H1 (cell line): Measurements from ENCODE around the gene CEP76.
A peak's percentile ranks its signal among the peaks of the same experiment; 100 is the strongest.

ENCODE experiments used
- CREB1 ChIP-seq: IDR thresholded peaks from 2 replicates; pipeline ENCODE4 v1.6.1; 2012; ENCODE audit warnings: inconsistent platforms
- EP300 ChIP-seq, 2 experiments: IDR thresholded peaks; 1 replicate in 1 of 2; 2 replicates in 1 of 2; pipeline ENCODE4 v1.6.1; 2011 to 2012; ENCODE audit warnings: low read depth in 2 of 2, low read length in 2 of 2, mild to moderate bottlenecking in 2 of 2, borderline replicate concordance in 1 of 2, inconsistent platforms in 1 of 2, moderate library complexity in 1 of 2
- EZH2 ChIP-seq: fragments of 200-600 bp; sonication (generic); IDR thresholded peaks from 2 replicates; pipeline ENCODE4 v1.7.1; 2012; ENCODE audit warnings: low read depth, mild to moderate bottlenecking, moderate library complexity, low read length, inconsistent platforms; ENCODE audit not compliant: severe bottlenecking
- NRF1 ChIP-seq: IDR thresholded peaks from 2 replicates; pipeline ENCODE4 v1.6.1; 2011; ENCODE audit warnings: mild to moderate bottlenecking, low read depth, low read length, improper control_type of control experiment
- POLR2A ChIP-seq, 2 experiments: IDR thresholded peaks; 1 replicate in 1 of 2; 2 replicates in 1 of 2; pipeline ENCODE4 v1.6.1; 2011; ENCODE audit warnings: low read depth in 2 of 2, low read length in 2 of 2, mild to moderate bottlenecking in 2 of 2; ENCODE audit errors: control extremely low read depth in 1 of 2
- RFX5 ChIP-seq: IDR thresholded peaks from 2 replicates; pipeline ENCODE4 v1.6.1; 2011; ENCODE audit warnings: low read depth, low read length, improper control_type of control experiment, borderline replicate concordance
- RNF2 ChIP-seq: fragments of 200-900, 300-1000 bp; sonication (generic); IDR thresholded peaks from 2 replicates; pipeline ENCODE4 v1.7.1; 2016; ENCODE audit warnings: borderline replicate concordance, low read depth, mild to moderate bottlenecking, antibody characterized with exemption, low read length; ENCODE audit not compliant: poor library complexity, severe bottlenecking; ENCODE audit errors: missing control alignments
- SIN3A ChIP-seq, 2 experiments: IDR thresholded peaks in 1 of 2; conservative IDR thresholded peaks in 1 of 2; 2 replicates each; pipeline ENCODE4 v1.6.1; 2011 to 2012; ENCODE audit warnings: low read length in 2 of 2, improper control_type of control experiment in 1 of 2, low read depth in 1 of 2, mild to moderate bottlenecking in 1 of 2
- SP1 ChIP-seq: IDR thresholded peaks from 2 replicates; pipeline ENCODE4 v1.6.1; 2011; ENCODE audit warnings: low read depth, low read length
- SRF ChIP-seq: IDR thresholded peaks from 2 replicates; pipeline ENCODE4 v1.6.1; 2011; ENCODE audit warnings: mild to moderate bottlenecking, low read depth, low read length, moderate library complexity
- YY1 ChIP-seq: IDR thresholded peaks from 2 replicates; pipeline ENCODE4 v1.6.1; 2011; ENCODE audit warnings: low read depth, mild to moderate bottlenecking, low read length
- TF ChIP-seq, protein P1 (sequence below): IDR thresholded peaks from 2 replicates; pipeline ENCODE4 v1.6.1; 2011; ENCODE audit warnings: low read length, improper control_type of control experiment
- TF ChIP-seq, protein P2 (sequence below), 3 experiments: IDR thresholded peaks; 1 replicate in 2 of 3; 2 replicates in 1 of 3; pipeline versions ENCODE4 v1.5.1 to v1.6.1; 2011; ENCODE audit warnings: low read length in 3 of 3, mild to moderate bottlenecking in 3 of 3, inconsistent platforms in 2 of 3, low read depth in 1 of 3, moderate library complexity in 1 of 3; ENCODE audit not compliant: insufficient read depth in 1 of 3; ENCODE audit errors: control extremely low read depth in 1 of 3

DNA sequence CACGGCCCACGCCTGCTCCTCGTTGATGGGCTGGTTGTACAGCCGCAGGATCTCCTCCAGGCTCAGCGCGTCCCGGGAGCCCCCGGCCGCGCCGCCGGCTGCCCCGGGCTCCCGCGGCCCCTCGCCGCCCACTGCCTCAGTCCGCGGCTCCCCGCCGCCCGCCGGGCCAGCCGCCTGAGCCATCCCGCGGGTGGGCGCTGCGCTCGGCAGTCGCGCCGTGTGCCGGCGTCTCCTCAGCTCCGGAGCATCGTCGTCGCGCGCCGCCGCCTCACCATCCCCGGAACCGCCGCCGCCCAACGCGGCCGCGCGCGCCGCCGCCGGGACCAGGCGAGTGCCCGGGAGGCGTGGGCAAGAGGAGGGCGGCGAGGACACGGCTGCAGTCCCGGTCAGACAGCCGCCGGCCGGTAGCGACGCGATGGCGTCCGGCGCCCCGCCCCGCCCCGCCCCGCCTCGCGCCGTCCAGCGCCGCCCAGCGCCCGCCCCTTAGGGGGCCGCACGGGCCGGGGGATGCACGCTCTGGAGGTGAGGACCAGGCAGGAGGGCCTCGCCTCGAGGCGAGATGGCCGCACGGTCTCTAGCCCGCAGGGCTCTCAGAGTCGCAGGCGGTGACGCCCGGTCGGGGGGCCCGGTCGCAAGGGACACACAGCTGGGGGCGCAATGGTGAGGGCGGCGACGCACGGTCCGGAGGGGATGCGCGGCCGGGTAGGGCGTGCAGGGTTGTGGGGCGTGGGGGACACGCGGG, 44.7 kb downstream of the CEP76 start, which contains the start of gene SPIRE1:
- TF ChIP-seq RFX5 (no peak), EP300 (IDR thresholded peaks at IDR 0.05; ENCODE audit: borderline replicate concordance in 1 of 2, low read depth in 2 of 2, low read length in 2 of 2) (no peak), EZH2 (no peak), SP1 (no peak), NRF1 (no peak), RNF2 (no peak), CREB1 (peak; percentile 48; the same call in 1 of the 2 replicates), SRF (no peak), POLR2A (IDR thresholded peaks at IDR 0.05; ENCODE audit: control extremely low read depth in 1 of 2, low read depth in 2 of 2, low read length in 2 of 2) (peak in 1 of 2 experiments; percentile 64; a peak in 1 of 3 replicates), YY1 (peak; percentile 26; the same call in 1 of the 2 replicates), SIN3A (conservative IDR thresholded peaks at IDR 0.05 in 1 of 2, IDR thresholded peaks at IDR 0.05 in 1 of 2; ENCODE audit: low read depth in 1 of 2, low read length in 2 of 2) (no peak)
- TF ChIP-seq, protein P1, sequence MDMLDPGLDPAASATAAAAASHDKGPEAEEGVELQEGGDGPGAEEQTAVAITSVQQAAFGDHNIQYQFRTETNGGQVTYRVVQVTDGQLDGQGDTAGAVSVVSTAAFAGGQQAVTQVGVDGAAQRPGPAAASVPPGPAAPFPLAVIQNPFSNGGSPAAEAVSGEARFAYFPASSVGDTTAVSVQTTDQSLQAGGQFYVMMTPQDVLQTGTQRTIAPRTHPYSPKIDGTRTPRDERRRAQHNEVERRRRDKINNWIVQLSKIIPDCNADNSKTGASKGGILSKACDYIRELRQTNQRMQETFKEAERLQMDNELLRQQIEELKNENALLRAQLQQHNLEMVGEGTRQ = no peak
- TF ChIP-seq, protein P2, sequence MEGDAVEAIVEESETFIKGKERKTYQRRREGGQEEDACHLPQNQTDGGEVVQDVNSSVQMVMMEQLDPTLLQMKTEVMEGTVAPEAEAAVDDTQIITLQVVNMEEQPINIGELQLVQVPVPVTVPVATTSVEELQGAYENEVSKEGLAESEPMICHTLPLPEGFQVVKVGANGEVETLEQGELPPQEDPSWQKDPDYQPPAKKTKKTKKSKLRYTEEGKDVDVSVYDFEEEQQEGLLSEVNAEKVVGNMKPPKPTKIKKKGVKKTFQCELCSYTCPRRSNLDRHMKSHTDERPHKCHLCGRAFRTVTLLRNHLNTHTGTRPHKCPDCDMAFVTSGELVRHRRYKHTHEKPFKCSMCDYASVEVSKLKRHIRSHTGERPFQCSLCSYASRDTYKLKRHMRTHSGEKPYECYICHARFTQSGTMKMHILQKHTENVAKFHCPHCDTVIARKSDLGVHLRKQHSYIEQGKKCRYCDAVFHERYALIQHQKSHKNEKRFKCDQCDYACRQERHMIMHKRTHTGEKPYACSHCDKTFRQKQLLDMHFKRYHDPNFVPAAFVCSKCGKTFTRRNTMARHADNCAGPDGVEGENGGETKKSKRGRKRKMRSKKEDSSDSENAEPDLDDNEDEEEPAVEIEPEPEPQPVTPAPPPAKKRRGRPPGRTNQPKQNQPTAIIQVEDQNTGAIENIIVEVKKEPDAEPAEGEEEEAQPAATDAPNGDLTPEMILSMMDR (IDR thresholded peaks at IDR 0.05; ENCODE audit: control extremely low read depth in 1 of 3, insufficient read depth in 1 of 3, low read depth in 1 of 3, low read length in 3 of 3) = no peak
